ENCODE measurements around the gene DHX35.

DNA sequence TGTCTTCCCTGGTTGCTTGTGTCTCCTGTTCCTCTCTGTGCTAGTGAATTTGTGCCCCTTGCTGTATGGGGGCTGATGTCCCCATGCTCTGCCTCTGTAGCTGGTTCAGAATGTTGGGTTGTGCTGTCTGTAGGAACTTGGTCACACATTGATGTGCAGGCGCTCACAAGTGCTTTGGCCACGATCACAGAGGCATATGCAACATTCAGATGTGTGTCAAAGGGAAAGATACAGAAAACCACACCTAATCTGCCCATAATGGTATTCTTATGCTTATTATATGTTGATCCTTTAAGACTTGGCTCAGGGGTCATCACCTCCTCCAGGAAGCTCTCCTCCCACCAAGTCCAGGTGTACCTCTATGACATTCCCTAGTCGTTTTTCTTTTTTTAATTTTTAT is 17.1 kb upstream of the DHX35 start:
- TF ChIP-seq, protein P1, sequence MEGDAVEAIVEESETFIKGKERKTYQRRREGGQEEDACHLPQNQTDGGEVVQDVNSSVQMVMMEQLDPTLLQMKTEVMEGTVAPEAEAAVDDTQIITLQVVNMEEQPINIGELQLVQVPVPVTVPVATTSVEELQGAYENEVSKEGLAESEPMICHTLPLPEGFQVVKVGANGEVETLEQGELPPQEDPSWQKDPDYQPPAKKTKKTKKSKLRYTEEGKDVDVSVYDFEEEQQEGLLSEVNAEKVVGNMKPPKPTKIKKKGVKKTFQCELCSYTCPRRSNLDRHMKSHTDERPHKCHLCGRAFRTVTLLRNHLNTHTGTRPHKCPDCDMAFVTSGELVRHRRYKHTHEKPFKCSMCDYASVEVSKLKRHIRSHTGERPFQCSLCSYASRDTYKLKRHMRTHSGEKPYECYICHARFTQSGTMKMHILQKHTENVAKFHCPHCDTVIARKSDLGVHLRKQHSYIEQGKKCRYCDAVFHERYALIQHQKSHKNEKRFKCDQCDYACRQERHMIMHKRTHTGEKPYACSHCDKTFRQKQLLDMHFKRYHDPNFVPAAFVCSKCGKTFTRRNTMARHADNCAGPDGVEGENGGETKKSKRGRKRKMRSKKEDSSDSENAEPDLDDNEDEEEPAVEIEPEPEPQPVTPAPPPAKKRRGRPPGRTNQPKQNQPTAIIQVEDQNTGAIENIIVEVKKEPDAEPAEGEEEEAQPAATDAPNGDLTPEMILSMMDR (IDR thresholded peaks at IDR 0.05; ENCODE audit: borderline replicate concordance, extremely low read depth, low read length, poor library complexity, severe bottlenecking): no peak
- no peak for TF ChIP-seq EZH2 (IDR thresholded peaks at IDR 0.05; ENCODE audit: borderline replicate concordance, low read depth, low read length, severe bottlenecking)

Data from DND-41 (cell line).